Activated CD8-positive, alpha-beta memory T cell treated with anti-CD3 and anti-CD28 coated beads, Interleukin-2, amount 50 U/mL, for 1 hour (primary cell): ENCODE results near the gene IQCE.
"Not testable (repeated sequence)": the region's sequence is repeated elsewhere in the genome, so short reads cannot be mapped to it uniquely, and the experiment has no call there.

Experiments used
- DNase-seq: peaks from one replicate; pipeline ENCODE4 v3.0.0-alpha.2; 2020; ENCODE audit errors: extremely low read depth

IQCE gene

GRCh38 chr7:2554661-2555111 lies 4.1 kb upstream of the IQCE start:
- DNase-seq = no peak

GRCh38 chr7:2555121-2556052 lies 3.4 kb upstream of the IQCE start, which contains the start of gene BRAT1:
Gene BRAT1 (minus strand): TSS chr7:2555524. CDS start chr7:2554431, 1,093 bp downstream.
- DNase-seq = peak; percentile 89

- DNase-seq = no peak
Measured at GRCh38 chr7:2559283-2559950, 638 bp downstream of the IQCE start.

- DNase-seq = not testable (repeated sequence)
Measured at GRCh38 chr7:2563955-2564354, 5.2 kb downstream of the IQCE start.

- no peak for DNase-seq
Measured at GRCh38 chr7:2564970-2565540, 6.3 kb downstream of the IQCE start.

- DNase-seq = no peak
Measured at GRCh38 chr7:2566348-2566889, 7.6 kb downstream of the IQCE start.

- DNase-seq = no peak
Measured at GRCh38 chr7:2566890-2567678, 8.3 kb downstream of the IQCE start.

GRCh38 chr7:2567679-2568278 lies 9.0 kb downstream of the IQCE start:
- no peak for DNase-seq

- DNase-seq = no peak
Measured at GRCh38 chr7:2568521-2569223, 9.9 kb downstream of the IQCE start.

- DNase-seq = no peak
Measured at GRCh38 chr7:2569421-2569820, 10.6 kb downstream of the IQCE start.

GRCh38 chr7:2570021-2570420 lies 11.2 kb downstream of the IQCE start:
- no peak for DNase-seq

- DNase-seq = no peak
Measured at GRCh38 chr7:2571409-2571808, 12.6 kb downstream of the IQCE start.

GRCh38 chr7:2572101-2572842 lies 13.5 kb downstream of the IQCE start:
- no peak for DNase-seq

GRCh38 chr7:2573761-2574160 lies 15.0 kb downstream of the IQCE start:
- DNase-seq = no peak

GRCh38 chr7:2575046-2575732 lies 16.4 kb downstream of the IQCE start:
- no peak for DNase-seq

- no peak for DNase-seq
Measured at GRCh38 chr7:2575733-2576340, 17.1 kb downstream of the IQCE start.

GRCh38 chr7:2576742-2577491 lies 18.1 kb downstream of the IQCE start:
- no peak for DNase-seq
